DOHH2 (cell line): ENCODE measurements around the gene SCFD2.
"Not testable (repeated sequence)": the region's sequence is repeated elsewhere in the genome, so short reads cannot be mapped to it uniquely, and the experiment has no call there.

Source experiments
- H3F3A ChIP-seq: fragments of 200-600 bp; sonication (generic), shearing (Covaris generic); 2 replicates; pipeline ENCODE4 v1.6.0; 2016; ENCODE audit warnings: antibody characterized with exemption, mild to moderate bottlenecking; ENCODE audit not compliant: control insufficient read depth, insufficient read depth
- H3K27ac ChIP-seq: fragments of 200-600 bp; sonication (generic); 2 replicates; pipeline ENCODE4 v1.5.1; 2014; ENCODE audit warnings: low read depth, mild to moderate bottlenecking, low read length, moderate library complexity
- H3K27me3 ChIP-seq: fragments of 200-600 bp; sonication (generic); 2 replicates; pipeline ENCODE4 v1.6.1; 2014; ENCODE audit warnings: mild to moderate bottlenecking, low read length, mixed read lengths; ENCODE audit not compliant: control insufficient read depth
- H3K36me3 ChIP-seq: fragments of 200-600 bp; sonication (generic); 2 replicates; pipeline ENCODE4 v1.6.1; 2014; ENCODE audit warnings: mild to moderate bottlenecking, low read length, moderate library complexity, mixed read lengths; ENCODE audit not compliant: control insufficient read depth
- H3K4me1 ChIP-seq: fragments of 200-600 bp; sonication (generic); 2 replicates; pipeline ENCODE4 v1.6.1; 2014; ENCODE audit warnings: mild to moderate bottlenecking, low read length, mixed read lengths; ENCODE audit not compliant: control insufficient read depth
- H3K4me2 ChIP-seq: fragments of 200-600 bp; sonication (generic); 2 replicates; pipeline ENCODE4 v1.6.0; 2014; ENCODE audit warnings: mild to moderate bottlenecking, low read length, moderate library complexity
- H3K4me3 ChIP-seq: fragments of 200-600 bp; sonication (generic); 2 replicates; pipeline ENCODE4 v1.5.1; 2014; ENCODE audit warnings: mild to moderate bottlenecking, low read length, mixed read lengths
- H3K79me2 ChIP-seq: fragments of 200-600 bp; sonication (generic); 2 replicates; pipeline ENCODE4 v1.6.1; 2014; ENCODE audit warnings: mild to moderate bottlenecking, low read length, mixed read lengths; ENCODE audit not compliant: control insufficient read depth
- H3K9me2 ChIP-seq: fragments of 200-600 bp; sonication (generic); replicated peaks from 2 replicates; pipeline ENCODE4 v1.6.1; 2014; ENCODE audit warnings: mild to moderate bottlenecking, low read length, mixed read lengths; ENCODE audit not compliant: control insufficient read depth
- H3K9me3 ChIP-seq: fragments of 200-600 bp; sonication (generic); 2 replicates; pipeline ENCODE4 v1.6.1; 2014; ENCODE audit warnings: antibody characterized with exemption, low read length, mixed read lengths; ENCODE audit not compliant: control insufficient read depth, insufficient read depth
- H4K20me1 ChIP-seq: fragments of 200-600 bp; sonication (generic); 2 replicates; pipeline ENCODE4 v1.6.0; 2014; ENCODE audit warnings: low read depth, mild to moderate bottlenecking, antibody characterized with exemption, low read length, moderate library complexity; ENCODE audit not compliant: control insufficient read depth, insufficient read depth
- EZH2phosphoT487 ChIP-seq: fragments of 200-600 bp; sonication (generic); IDR thresholded peaks from 2 replicates; pipeline ENCODE4 v1.6.1; 2017; ENCODE audit warnings: borderline replicate concordance, mild to moderate bottlenecking, antibody characterized with exemption, low read length, moderate library complexity, mixed read lengths
- TF ChIP-seq, protein P1 (sequence below): fragments of 200-600 bp; sonication (generic); IDR thresholded peaks from one replicate; pipeline ENCODE4 v1.5.1; 2014; ENCODE audit warnings: antibody characterized with exemption, mild to moderate bottlenecking, low read depth, low read length; ENCODE audit not compliant: poor library complexity, severe bottlenecking

The SCFD2 gene

DNA sequence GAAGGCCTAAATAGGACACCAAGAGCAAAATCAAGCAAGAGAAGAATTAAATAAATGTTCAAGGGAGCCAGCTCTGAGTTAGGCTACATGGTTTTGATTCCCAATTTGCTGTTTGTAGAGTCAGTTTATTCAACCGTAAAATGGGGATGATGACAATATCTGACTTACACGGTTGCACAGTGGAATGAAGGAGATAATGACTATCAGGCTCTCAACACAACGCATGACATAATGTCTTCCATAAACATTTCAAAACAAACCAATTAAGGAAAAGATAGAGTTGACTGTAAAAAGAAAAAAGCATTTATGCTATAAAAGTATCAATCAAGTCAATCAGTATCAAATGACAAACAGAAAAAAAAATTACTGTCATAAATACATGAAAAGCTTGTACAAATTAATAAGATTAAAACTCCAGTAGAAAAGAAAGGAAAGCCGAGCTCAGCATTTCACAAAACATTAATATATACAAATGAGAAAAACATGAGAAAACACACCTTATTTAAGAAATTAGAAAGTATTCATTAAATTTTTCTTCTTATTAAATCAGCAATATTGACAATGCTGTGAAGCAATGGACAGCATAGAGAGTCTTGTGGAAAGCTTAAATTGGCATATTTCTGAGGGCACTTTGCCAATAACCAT lies 179.0 kb downstream of the SCFD2 start:
- H3K27ac ChIP-seq, result no peak overlapping the region
- no peaks in the 10 kb centered on the region for H3K79me2 ChIP-seq
- H3K27me3 ChIP-seq, result no peaks in the 10 kb centered on the region
- H3K9me2 ChIP-seq, result no peaks in the 10 kb centered on the region
- H3K36me3 ChIP-seq, result 0 out of 2 replicates have a peak, but pooled peaks cover 3% of the 10 kb centered on the region
- TF ChIP-seq, protein P1, sequence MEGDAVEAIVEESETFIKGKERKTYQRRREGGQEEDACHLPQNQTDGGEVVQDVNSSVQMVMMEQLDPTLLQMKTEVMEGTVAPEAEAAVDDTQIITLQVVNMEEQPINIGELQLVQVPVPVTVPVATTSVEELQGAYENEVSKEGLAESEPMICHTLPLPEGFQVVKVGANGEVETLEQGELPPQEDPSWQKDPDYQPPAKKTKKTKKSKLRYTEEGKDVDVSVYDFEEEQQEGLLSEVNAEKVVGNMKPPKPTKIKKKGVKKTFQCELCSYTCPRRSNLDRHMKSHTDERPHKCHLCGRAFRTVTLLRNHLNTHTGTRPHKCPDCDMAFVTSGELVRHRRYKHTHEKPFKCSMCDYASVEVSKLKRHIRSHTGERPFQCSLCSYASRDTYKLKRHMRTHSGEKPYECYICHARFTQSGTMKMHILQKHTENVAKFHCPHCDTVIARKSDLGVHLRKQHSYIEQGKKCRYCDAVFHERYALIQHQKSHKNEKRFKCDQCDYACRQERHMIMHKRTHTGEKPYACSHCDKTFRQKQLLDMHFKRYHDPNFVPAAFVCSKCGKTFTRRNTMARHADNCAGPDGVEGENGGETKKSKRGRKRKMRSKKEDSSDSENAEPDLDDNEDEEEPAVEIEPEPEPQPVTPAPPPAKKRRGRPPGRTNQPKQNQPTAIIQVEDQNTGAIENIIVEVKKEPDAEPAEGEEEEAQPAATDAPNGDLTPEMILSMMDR, result no peak
- no peak for TF ChIP-seq EZH2phosphoT487
- peaks cover 1% of the 10 kb centered on the region; the same call in 1 of the 2 replicates for H3K4me1 ChIP-seq
- H3K4me3 ChIP-seq, result no peak overlapping the region
- H3K9me3 ChIP-seq, result no peaks in the 10 kb centered on the region
- H3K4me2 ChIP-seq, result no peak overlapping the region
- H3F3A ChIP-seq, result no peaks in the 10 kb centered on the region; the same call in 1 of the 2 replicates
- H4K20me1 ChIP-seq, result no peaks in the 10 kb centered on the region

- no peaks in the 10 kb centered on the region for H3K9me2 ChIP-seq
- H3K36me3 ChIP-seq, result 0 out of 2 replicates have a peak, but pooled peaks cover 3% of the 10 kb centered on the region
- no peaks in the 10 kb centered on the region for H3K79me2 ChIP-seq
- no peak overlapping the region for H3K27ac ChIP-seq
- no peak overlapping the region for H3K4me2 ChIP-seq
- no peak for TF ChIP-seq EZH2phosphoT487
- TF ChIP-seq, protein P1, result no peak
- H3K9me3 ChIP-seq, result no peaks in the 10 kb centered on the region
- no peaks in the 10 kb centered on the region for H3K27me3 ChIP-seq
- H3F3A ChIP-seq, result no peaks in the 10 kb centered on the region; the same call in 1 of the 2 replicates
- no peak overlapping the region for H3K4me3 ChIP-seq
- no peaks in the 10 kb centered on the region for H4K20me1 ChIP-seq
- H3K4me1 ChIP-seq, result no peaks in the 10 kb centered on the region
Observed at GRCh38 chr4:53185869-53186585, 179.8 kb downstream of the SCFD2 start.

DNA sequence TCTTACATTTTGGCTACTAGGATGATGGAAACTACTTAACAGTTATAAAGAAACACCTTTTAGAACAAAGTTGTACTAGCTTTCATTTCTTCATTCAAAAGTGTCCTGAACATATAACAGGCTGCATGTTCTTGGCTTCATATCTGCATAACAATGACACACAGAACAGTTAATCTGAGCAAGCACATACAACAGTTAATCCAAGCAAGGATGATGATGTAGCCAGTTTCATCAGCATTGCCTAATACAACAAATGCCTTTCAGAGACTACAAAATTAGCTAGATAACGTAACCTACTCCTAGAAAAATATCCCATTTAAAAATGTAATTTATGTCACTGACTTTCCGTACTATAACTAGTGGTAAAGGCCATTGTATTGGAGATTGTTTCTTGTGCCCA lies 182.1 kb downstream of the SCFD2 start:
- no peaks in the 10 kb centered on the region for H3K9me3 ChIP-seq
- H3K4me2 ChIP-seq, result no peak overlapping the region
- no peaks in the 10 kb centered on the region for H4K20me1 ChIP-seq
- H3K9me2 ChIP-seq, result no peaks in the 10 kb centered on the region
- no peak overlapping the region for H3K27ac ChIP-seq
- no peaks in the 10 kb centered on the region for H3K4me1 ChIP-seq
- H3F3A ChIP-seq, result no peaks in the 10 kb centered on the region; the same call in 1 of the 2 replicates
- H3K36me3 ChIP-seq, result 0 out of 2 replicates have a peak, but pooled peaks cover 3% of the 10 kb centered on the region
- no peak overlapping the region for H3K4me3 ChIP-seq
- H3K79me2 ChIP-seq, result no peaks in the 10 kb centered on the region
- TF ChIP-seq, protein P1, result no peak
- no peak for TF ChIP-seq EZH2phosphoT487
- H3K27me3 ChIP-seq, result no peaks in the 10 kb centered on the region

- peaks cover 24% of the 10 kb centered on the region for H3K4me1 ChIP-seq
- H3K9me2 ChIP-seq, H3K27ac ChIP-seq, H4K20me1 ChIP-seq, H3F3A ChIP-seq, H3K36me3 ChIP-seq, H3K4me2 ChIP-seq, H3K4me3 ChIP-seq, H3K9me3 ChIP-seq, H3K79me2 ChIP-seq, H3K27me3 ChIP-seq: not testable (repeated sequence)
Observed at GRCh38 chr4:53177751-53178150, 188.1 kb downstream of the SCFD2 start.
